GM10248 (cell line): ENCODE results near the gene CKS1B.
A peak's percentile ranks its signal among the peaks of the same experiment; 100 is the strongest.

Experiments
- CTCF ChIA-PET: fragments of 300-600 bp; sonication (Branson Sonifier 250); formaldehyde crosslinking; extraction: SDS; loops from one replicate; lab custom pipeline; 2021; ENCODE audit warnings: antibody characterized with exemption; lab: Yijun Ruan, JAX
- POLR2A ChIA-PET: fragments of 350-650 bp; sonication (Branson Sonifier 250); formaldehyde crosslinking; extraction: SDS; loops from one replicate; lab custom pipeline; 2020; ENCODE audit warnings: antibody characterized with exemption; lab: Yijun Ruan, JAX
- DNase-seq: peaks from one replicate; pipeline ENCODE4 v3.0.0; 2012; ENCODE audit errors: extremely low spot score
- TF ChIP-seq, protein P1 (sequence below): IDR thresholded peaks from 2 replicates; pipeline ENCODE4 v1.5.1; 2012; ENCODE audit warnings: mild to moderate bottlenecking, low read depth; ENCODE audit errors: extremely low read depth, missing control alignments, control extremely low read depth

The CKS1B gene

DNA sequence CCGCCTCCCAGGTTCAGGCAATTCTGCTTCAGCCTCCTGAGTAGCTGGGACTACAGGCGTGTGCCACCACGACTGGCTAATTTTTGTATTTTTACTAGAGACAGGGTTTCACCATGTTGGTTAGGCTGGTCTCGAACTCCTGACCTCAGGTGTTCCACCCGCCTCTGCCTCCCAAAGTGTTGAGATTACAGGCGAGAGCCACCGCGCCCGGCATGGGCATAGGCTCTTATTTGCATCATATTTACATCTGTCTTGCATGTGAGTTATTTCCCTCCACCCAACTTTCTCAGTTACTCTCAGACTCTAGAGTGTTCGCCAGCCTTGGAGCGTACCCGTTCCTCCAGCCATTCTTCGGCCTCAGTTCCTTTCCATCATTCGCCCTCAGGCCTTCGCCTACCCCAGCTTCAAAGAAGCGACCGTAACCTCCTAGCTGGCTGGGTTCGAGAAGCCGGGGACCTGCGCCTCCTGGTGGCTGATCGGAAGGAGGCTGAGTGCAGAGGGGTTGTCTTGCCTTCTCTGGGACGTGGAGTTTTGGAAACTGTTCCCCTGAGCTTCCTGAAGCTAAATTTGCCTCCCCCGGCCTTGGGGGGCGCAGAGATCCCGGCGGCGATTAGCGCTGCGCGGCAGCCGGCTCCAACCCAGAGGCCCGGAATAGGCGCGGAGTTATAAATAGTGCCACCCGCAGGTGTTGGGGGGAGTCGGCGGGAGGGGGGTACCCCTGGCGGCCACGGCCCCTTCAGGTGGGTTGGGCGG is 24.5 kb downstream of the CKS1B start:
- TF ChIP-seq, protein P1, sequence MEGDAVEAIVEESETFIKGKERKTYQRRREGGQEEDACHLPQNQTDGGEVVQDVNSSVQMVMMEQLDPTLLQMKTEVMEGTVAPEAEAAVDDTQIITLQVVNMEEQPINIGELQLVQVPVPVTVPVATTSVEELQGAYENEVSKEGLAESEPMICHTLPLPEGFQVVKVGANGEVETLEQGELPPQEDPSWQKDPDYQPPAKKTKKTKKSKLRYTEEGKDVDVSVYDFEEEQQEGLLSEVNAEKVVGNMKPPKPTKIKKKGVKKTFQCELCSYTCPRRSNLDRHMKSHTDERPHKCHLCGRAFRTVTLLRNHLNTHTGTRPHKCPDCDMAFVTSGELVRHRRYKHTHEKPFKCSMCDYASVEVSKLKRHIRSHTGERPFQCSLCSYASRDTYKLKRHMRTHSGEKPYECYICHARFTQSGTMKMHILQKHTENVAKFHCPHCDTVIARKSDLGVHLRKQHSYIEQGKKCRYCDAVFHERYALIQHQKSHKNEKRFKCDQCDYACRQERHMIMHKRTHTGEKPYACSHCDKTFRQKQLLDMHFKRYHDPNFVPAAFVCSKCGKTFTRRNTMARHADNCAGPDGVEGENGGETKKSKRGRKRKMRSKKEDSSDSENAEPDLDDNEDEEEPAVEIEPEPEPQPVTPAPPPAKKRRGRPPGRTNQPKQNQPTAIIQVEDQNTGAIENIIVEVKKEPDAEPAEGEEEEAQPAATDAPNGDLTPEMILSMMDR, result peak; percentile 89
- ChIA-PET CTCF (interaction anchor here (0.6 to 13.3 kb wide), 26 partner anchors 9 to 519 kb away, joined by 3 to 175 read pairs (median 5); partner anchors contain the start of genes ADAM15, CKS1B, FLAD1 and PBXIP1), POLR2A (interaction anchor here (0.6 to 1.7 kb wide), 3 partner anchors 11 to 39 kb away, joined by 3 to 4 read pairs (median 3); partner anchors contain the start of gene SHC1)
- peak; percentile 81 for DNase-seq

DNA sequence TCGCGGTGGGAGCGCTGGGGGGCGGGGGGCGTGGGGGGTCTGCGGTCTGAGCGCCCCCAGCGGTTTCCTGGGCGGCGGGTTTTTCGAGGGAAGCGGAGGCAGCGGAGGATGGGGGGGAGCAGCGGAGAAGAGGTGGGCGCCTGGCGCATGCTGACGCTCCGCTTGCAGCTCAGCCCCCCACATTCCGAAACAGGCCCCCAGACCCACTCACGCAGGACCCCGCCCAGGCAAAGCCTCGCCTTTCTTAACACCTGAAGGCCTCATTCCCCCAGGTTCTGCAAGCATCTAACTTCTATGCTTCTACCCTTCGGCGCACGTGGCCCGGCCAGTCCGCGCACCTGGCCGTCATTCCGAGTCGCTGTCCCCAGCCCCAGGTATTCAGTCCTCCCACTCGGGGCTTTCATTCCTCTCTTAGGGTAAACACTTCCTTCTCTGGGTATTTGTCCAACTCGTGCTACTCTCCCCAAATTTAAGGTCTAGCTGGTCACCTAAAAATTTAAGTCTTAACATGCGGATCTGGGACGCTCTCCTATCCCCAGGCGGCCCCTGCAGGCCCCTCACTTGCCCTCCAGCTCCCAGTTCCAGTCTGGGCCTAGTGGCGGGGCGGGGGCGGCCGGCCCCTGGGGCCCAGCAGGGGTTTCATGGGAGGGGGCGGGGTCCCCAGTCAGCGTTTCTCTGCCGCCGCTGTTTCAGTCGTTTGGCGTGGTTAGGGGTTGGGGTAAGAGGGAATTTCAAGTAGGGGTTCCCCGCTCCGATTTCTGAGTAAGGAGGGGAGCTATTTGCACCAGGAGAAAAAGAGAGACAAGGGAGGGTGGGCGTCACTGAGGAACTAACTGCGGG is 25.3 kb downstream of the CKS1B start:
- CTCF ChIA-PET, result interaction anchor here (0.6 to 13.3 kb wide), 28 partner anchors 8 to 520 kb away, joined by 3 to 175 read pairs (median 5); partner anchors contain the start of genes ADAM15, CKS1B, FLAD1 and PBXIP1
- TF ChIP-seq, protein P1, result peak; percentile 6
- POLR2A ChIA-PET, result interaction anchor here (0.9 to 1.7 kb wide), 4 partner anchors 12 to 133 kb away, joined by 3 to 4 read pairs (median 4); partner anchors contain the start of gene SHC1
- DNase-seq, result peak; percentile 74

DNA sequence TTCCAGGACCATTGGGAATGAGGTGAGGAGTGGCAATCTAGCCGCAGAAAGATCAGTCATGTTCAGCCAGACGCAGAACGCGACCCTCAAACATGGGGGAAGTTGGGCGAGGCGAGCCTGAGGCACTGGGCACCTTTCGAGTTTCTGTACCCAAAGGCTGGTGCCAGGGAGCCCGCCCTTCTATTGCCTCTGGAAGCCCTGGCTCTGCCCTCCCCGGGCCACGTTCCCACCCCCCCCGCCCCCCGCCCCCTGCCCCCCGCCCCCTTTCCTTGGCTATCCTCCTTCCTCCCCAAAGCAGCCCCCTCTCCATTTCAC is 25.9 kb downstream of the CKS1B start:
- ChIA-PET POLR2A (interaction anchor here (0.9 to 1.7 kb wide), 3 partner anchors 19 to 134 kb away, joined by 3 to 4 read pairs (median 4); partner anchors contain the start of gene SHC1), CTCF (interaction anchor here (0.7 to 13.3 kb wide), 17 partner anchors 8 to 239 kb away, joined by 3 to 175 read pairs (median 6); partner anchors contain the start of genes CKS1B, FLAD1 and PBXIP1)
- no peak for DNase-seq
- TF ChIP-seq, protein P1, result no peak

DNA sequence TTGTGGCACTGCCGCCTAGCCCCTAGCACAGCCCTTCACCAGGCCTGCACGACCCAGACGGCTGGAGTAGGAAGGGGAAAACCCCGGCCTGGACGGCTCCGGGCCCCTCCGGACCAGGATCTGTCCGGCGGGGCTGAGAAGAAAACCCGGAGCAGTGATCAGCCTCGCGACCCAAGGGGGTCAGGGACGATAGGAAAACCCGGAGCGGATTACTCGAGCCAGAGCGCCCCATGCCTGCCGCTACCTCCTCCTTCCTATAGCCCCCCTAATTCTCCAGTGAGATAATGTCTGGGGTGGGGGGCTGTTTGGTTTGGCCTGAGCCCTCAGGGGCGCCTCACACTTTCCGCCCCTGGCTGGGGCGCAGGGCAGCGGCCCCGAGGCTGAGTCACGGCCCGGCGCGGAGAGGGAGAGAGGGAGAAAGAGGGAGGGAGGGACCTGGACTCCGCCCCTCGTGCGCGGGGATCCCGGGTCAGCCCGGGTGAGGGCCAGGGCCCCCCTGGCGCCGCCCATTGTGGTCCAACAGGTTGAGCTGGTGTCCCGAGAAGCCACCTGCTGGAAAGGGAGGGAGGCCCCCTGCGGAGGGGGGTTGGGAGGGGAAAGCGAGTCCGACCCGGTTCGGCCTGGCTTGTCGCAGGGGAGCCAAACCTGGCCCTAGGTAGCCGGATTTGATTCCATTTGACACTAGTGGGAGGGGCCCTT is 26.4 kb downstream of the CKS1B start:
- CTCF ChIA-PET, result interaction anchor here (0.8 to 13.3 kb wide), 9 partner anchors 7 to 84 kb away, joined by 3 to 175 read pairs (median 7); partner anchors contain the start of genes FLAD1, PBXIP1 and PYGO2
- TF ChIP-seq, protein P1, result no peak
- POLR2A ChIA-PET, result interaction anchor here (0.8 to 1.7 kb wide), 6 partner anchors 20 to 138 kb away, joined by 3 to 4 read pairs (median 4); partner anchors contain the start of genes ADAM15 and SHC1
- DNase-seq, result peak; percentile 83

DNA sequence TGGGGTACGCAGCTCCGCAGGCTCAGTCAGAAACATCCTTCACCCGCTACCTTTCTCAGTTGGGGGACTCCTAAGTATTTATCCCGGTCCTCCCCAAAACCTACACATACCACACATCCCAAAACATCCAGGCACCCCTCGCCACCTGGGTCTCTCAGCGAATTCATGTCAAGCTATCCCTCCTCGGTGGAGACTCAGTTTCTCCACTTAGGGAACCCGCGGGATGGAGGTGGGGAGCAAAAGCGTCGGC is 26.9 kb downstream of the CKS1B start:
- TF ChIP-seq, protein P1, result no peak
- CTCF ChIA-PET, result interaction anchor here (0.8 to 13.3 kb wide), 5 partner anchors 13 to 46 kb away, joined by 3 to 175 read pairs (median 43); partner anchors contain the start of genes FLAD1, PBXIP1 and PYGO2
- POLR2A ChIA-PET, result interaction anchor here (0.8 to 1.0 kb wide), 3 partner anchors 50 to 139 kb away, joined by 3 to 4 read pairs (median 3); partner anchors contain the start of gene ADAM15
- no peak for DNase-seq
